Transverse colon (tissue), 3 donors: ENCODE measurements around the gene FAM25C.
"Not testable (repeated sequence)": the region's sequence is repeated elsewhere in the genome, so short reads cannot be mapped to it uniquely, and the experiment has no call there.

Experiments
- POLR2A ChIP-seq: fragments of 450-650 bp; IDR thresholded peaks from one replicate; pipeline ENCODE4 v1.6.1; 2016; ENCODE audit warnings: antibody characterized with exemption, mild to moderate bottlenecking, moderate library complexity
- TF ChIP-seq, protein P1 (sequence below), 5 experiments: fragments of 200-600 bp in 3 of 5; fragments of 450-650 bp in 2 of 5; sonication (generic) in 3 of 5; IDR thresholded peaks; 1 replicate in 2 of 5; 2 replicates in 3 of 5; pipeline ENCODE4 v1.5.1; 2016 to 2017; ENCODE audit warnings: antibody characterized with exemption in 5 of 5, inconsistent platforms in 3 of 5, mild to moderate bottlenecking in 2 of 5, moderate library complexity in 1 of 5

DNA sequence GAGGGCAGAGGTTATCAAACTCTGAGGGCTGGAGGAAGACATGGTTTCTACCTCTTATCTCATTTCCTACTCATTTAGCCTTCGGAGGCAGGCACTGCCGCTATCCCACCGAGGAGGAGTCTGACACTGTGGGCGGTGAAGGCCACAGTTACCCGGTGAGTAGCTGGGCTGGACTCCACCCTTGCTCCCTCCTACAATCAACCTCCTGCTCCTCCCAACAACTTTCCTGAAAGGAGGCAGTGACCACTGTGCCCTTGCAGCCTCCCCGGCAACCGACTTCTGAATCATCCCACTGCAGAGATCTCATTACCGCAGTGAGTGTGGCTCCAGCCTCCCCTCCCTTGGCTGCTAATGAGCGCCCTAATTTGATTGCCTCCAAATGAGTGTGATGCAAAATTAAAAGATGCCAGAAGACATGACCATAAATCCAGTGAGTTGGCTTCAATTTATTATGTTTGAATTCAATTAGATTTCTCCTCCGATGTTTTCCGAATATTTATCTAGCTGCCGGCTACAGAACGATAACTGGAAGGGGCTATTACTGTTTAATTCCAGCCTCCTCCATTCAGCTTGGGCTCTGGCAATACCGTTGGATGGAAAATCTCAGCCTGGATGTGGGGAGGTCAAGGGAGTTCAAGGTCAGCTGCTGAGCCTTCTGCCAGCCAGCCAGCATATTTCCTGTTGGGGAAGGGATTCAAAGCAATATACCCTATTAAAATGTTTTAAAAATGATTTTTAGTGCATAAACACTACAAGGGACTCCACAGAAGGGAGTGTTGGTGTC lies 35.1 kb downstream of the FAM25C start:
- TF ChIP-seq POLR2A = not testable (repeated sequence)
- TF ChIP-seq, protein P1, sequence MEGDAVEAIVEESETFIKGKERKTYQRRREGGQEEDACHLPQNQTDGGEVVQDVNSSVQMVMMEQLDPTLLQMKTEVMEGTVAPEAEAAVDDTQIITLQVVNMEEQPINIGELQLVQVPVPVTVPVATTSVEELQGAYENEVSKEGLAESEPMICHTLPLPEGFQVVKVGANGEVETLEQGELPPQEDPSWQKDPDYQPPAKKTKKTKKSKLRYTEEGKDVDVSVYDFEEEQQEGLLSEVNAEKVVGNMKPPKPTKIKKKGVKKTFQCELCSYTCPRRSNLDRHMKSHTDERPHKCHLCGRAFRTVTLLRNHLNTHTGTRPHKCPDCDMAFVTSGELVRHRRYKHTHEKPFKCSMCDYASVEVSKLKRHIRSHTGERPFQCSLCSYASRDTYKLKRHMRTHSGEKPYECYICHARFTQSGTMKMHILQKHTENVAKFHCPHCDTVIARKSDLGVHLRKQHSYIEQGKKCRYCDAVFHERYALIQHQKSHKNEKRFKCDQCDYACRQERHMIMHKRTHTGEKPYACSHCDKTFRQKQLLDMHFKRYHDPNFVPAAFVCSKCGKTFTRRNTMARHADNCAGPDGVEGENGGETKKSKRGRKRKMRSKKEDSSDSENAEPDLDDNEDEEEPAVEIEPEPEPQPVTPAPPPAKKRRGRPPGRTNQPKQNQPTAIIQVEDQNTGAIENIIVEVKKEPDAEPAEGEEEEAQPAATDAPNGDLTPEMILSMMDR (IDR thresholded peaks at IDR 0.05) = not testable (repeated sequence)
